Heart right ventricle (tissue), 16 donors: Measurements from ENCODE around the gene ARMC3. TPM values are rescaled to one million over a fixed set of nuclear protein-coding genes. Genes with fewer than 3 reads are reported as not detected.
"Not testable (repeated sequence)": the region's sequence is repeated elsewhere in the genome, so short reads cannot be mapped to it uniquely, and the experiment has no call there.

Source experiments
- ATAC-seq, 8 donors: fragments of 200-7000 bp; cut with Tn5 transposase; one replicate each; pipeline ENCODE4 v1.9.1; 2020; ENCODE audit warnings: mild to moderate bottlenecking in 8 of 8, moderate library complexity in 8 of 8, moderate number of reproducible peaks in 1 of 8
- DNase-seq, 2 donors: peaks; one replicate each; pipeline ENCODE4 v3.0.0-alpha.2; 2020
- H3K27ac ChIP-seq, 10 donors: fragments of 200-600 bp; sonication (generic) in 2 of 10; one replicate each; pipeline versions ENCODE4 v1.5.0 to v1.8.0; 2020 to 2022; ENCODE audit warnings: mild to moderate bottlenecking in 3 of 10
- H3K27me3 ChIP-seq, 7 donors: fragments of 200-600 bp; one replicate each; pipeline ENCODE4 v1.8.0; 2021 to 2022; ENCODE audit warnings: mild to moderate bottlenecking in 2 of 7
- H3K36me3 ChIP-seq, 9 donors: fragments of 200-600 bp; sonication (generic) in 1 of 9; one replicate each; pipeline versions ENCODE4 v1.5.0 to v1.8.0; 2020 to 2022; ENCODE audit warnings: mild to moderate bottlenecking in 2 of 9
- H3K4me1 ChIP-seq, 9 donors: fragments of 200-600 bp; sonication (generic) in 1 of 9; one replicate each; pipeline versions ENCODE4 v1.5.0 to v1.8.0; 2020 to 2022; ENCODE audit warnings: mild to moderate bottlenecking in 4 of 9
- H3K4me3 ChIP-seq, 10 donors: fragments of 200-600 bp; sonication (generic) in 2 of 10; one replicate each; pipeline versions ENCODE4 v1.5.0 to v1.8.0; 2020 to 2022; ENCODE audit warnings: mild to moderate bottlenecking in 7 of 10, moderate library complexity in 2 of 10
- H3K9me3 ChIP-seq, 11 donors: fragments of 200-600 bp in 10 of 11; sonication (generic) in 2 of 11; one replicate each; pipeline versions ENCODE4 v1.5.0 to v1.8.0; 2013 to 2022; ENCODE audit warnings: mild to moderate bottlenecking in 2 of 11, control low read depth in 1 of 11, moderate library complexity in 1 of 11
- CTCF ChIP-seq, 9 donors: fragments of 200-600 bp; sonication (generic) in 2 of 9; IDR thresholded peaks; one replicate each; pipeline versions ENCODE4 v1.5.0 to v1.8.0; 2021 to 2022; ENCODE audit warnings: antibody characterized with exemption in 9 of 9, mild to moderate bottlenecking in 5 of 9, moderate library complexity in 1 of 9
- WGBS, 2 donors: extraction: QIAGEN DNeasy Blood & Tissue Kit; methylation state at CpG; one replicate each; pipeline ENCODE4 v1.1.7; 2013; ENCODE audit warnings: inconsistent platforms in 1 of 2; 5-methylcytosine and 5-hydroxymethylcytosine counted together
- intact Hi-C, 10 donors: fragments of 100-400 bp; cut with DNase I; formaldehyde crosslinking; loops; one replicate each; pipeline versions ENCODE4 v1.11.1 to v1.14.2; 2022
- polyA plus RNA-seq, 2 donors: library from polyadenylated mRNA; stranded (reverse); fragments of 200-250 nt; gene quantifications; one replicate each; pipeline ENCODE4 v1.2.3, GENCODE V29; 2013
- total RNA-seq, 10 donors: library from RNA; stranded (reverse); fragmentation: NEBNext Ultra II Directional in 3 of 10; extraction: Animal tissue kit (Norgen Biotek cat#: 25700) in 3 of 10; gene quantifications; one replicate each; pipeline versions ENCODE4 v1.2.1 to v1.2.4, GENCODE V29; 2021 to 2023
- donor health status: Arrhythmogenic right ventricular cardiomyopathy.
- donor health status: ischemic (EF 13 %, LVEDD 7.1; RV severe dilation, severe dysfunction).
- donor health status: healthy with polysubstance abuse.
- donor health status: DM: no; HTN: yes; CAD: no.
- donor health status: DM: no; HTN: no; CAD: no.
- donor health status: ischemic (EF 25% LVEDD 6.9; RV normal size, moderate dysfunction).
- donor health status: ischemic (EF 25% LVEDD 5.7; RV mildly dilated, moderate dysfunction).
- donor health status: healthy.
- donor health status: DM: yes; HTN: yes; CAD: no.
- donor health status: Ischemic cardiomyopathy.
- donor health status: ischemic (EF 35%, LVEDD 5.7; RV mildly dilated, moderate dysfunction).
- donor health status: nonischemic (EF 11% LVEDD 7.7; RV severe dilation, severe dysfunction).
- donor health status: DM: yes; HTN: yes; CAD: no.
- donor health status: PGD.
- donor health status: ischemic (EF 29% LVEDD 5.4; RV normal size, mild dysfunction).
- donor health status: nonischemic (EF 23%, LVEDD 6.1; RV moderate dilation, normal function).

ARMC3 gene
- total and polyA plus RNA-seq, 12 donors = not detected

DNA sequence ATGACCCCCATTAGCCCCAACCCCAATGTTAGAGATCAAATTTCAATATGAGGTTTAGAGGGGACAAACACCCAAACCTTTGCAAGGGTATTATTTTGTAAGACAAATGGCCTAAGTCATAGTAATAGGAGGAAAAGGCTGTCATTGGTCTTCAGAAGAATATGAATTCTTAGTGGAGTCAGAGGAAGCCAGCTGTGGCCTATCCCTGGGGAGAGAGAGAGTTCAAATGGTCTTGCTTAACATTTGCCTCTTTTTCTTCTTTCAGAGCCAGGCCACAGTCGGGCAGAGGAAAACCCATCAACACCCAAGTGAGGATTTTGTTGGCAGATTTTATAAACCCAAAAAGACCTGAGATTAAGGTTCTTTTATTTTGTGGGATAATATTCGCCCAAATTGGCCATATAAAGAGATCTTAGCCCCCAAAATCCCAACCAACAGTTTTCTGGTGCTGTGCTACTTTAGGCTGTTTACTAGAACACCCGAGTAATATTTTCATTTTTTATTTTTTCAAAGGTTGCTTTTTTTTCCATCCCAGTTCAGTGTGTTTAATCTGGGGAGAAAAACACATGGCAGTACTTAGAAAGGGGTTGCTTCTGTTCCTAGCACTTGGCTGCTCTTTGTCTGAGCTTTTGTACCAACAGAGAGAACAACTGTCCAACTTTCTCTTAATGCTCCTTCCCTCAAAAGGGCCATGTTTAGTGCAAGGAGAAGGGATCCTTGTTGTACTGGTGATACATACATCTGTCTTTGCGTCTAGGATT is 26.8 kb upstream of the ARMC3 start:
- DNase-seq (peak in 1 of 2 donors; percentile 30), ATAC-seq (peak in 6 of 8 donors; percentile 57 to 81 (median 76))
- intact Hi-C loops = loop anchor here in 1 of 10 donors (10.0 kb wide), 1 partner anchor 146 kb away; no protein-coding TSS in a partner anchor
- TF ChIP-seq CTCF (IDR thresholded peaks at IDR 0.05) = no peak
- Histone ChIP-seq H3K9me3 (peaks cover 0 to 9% (median 0%) of the 10 kb centered on the region in 11 donors), H3K27me3 (no peaks in the 10 kb centered on the region), H3K27ac (peak overlapping the region in 2 of 10 donors; percentile 45 to 51), H3K4me3 (no peak overlapping the region), H3K4me1 (peaks cover 0 to 6% (median 0%) of the 10 kb centered on the region in 9 donors), H3K36me3 (no peaks in the 10 kb centered on the region)
- 64 to 77% methylated on average over 4 of the region's 4 CpGs for WGBS, 2 donors

DNA sequence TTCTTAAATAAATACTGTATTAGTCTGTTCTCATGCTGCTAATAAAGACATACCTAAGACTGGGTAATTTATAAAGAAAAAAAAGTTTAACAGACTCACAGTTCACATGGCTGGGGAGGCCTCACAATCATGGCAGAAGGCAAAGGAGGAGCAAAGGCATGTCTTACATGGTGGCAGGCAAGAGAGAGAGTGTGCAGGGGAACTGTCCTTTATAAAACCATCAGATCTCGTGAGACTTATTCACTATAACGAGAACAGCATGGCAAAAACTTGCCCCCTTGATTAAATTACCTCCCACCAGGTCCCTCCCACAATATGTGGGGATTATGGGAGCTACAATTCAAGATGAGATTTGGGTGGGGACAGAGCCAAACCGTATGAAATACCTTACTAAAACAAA is 25.7 kb upstream of the ARMC3 start:
- H3K36me3 ChIP-seq, H3K4me3 ChIP-seq, ATAC-seq, H3K9me3 ChIP-seq, H3K27me3 ChIP-seq, H3K27ac ChIP-seq, H3K4me1 ChIP-seq, DNase-seq: not testable (repeated sequence)
- intact Hi-C loops = loop anchor here in 1 of 10 donors (10.0 kb wide), 1 partner anchor 147 kb away; no protein-coding TSS in a partner anchor
- WGBS, 2 donors = 84 to 87% methylated on average over 3 of the region's 3 CpGs

GRCh38 chr10:22903694-22904093 is 24.2 kb upstream of the ARMC3 start:
- peaks cover 0 to 15% (median 0%) of the 10 kb centered on the region in 11 donors for H3K9me3 ChIP-seq
- H3K4me3 ChIP-seq = no peak overlapping the region
- ATAC-seq = no peak
- H3K36me3 ChIP-seq = no peaks in the 10 kb centered on the region
- no peaks in the 10 kb centered on the region for H3K27me3 ChIP-seq
- no peak overlapping the region for H3K27ac ChIP-seq
- TF ChIP-seq CTCF (IDR thresholded peaks at IDR 0.05) = no peak
- WGBS, 2 donors = 93 to 97% methylated on average over 1 of the region's 1 CpG
- peaks cover 0 to 6% (median 0%) of the 10 kb centered on the region in 9 donors for H3K4me1 ChIP-seq
- DNase-seq = no peak
- intact Hi-C loops = loop anchor here in 1 of 10 donors (10.0 kb wide), 1 partner anchor 149 kb away; no protein-coding TSS in a partner anchor

GRCh38 chr10:22906767-22907166 is 21.1 kb upstream of the ARMC3 start:
- no peak overlapping the region for H3K27ac ChIP-seq
- 93 to 95% methylated on average over 2 of the region's 2 CpGs for WGBS, 2 donors
- no peak overlapping the region for H3K4me3 ChIP-seq
- intact Hi-C loops = loop anchor here in 1 of 10 donors (10.0 kb wide), 1 partner anchor 152 kb away; no protein-coding TSS in a partner anchor
- no peak for TF ChIP-seq CTCF (IDR thresholded peaks at IDR 0.05)
- no peak for ATAC-seq
- DNase-seq = no peak
- H3K36me3 ChIP-seq = no peaks in the 10 kb centered on the region
- H3K9me3 ChIP-seq = peaks cover 0 to 28% (median 5%) of the 10 kb centered on the region in 11 donors
- no peaks in the 10 kb centered on the region for H3K4me1 ChIP-seq
- no peaks in the 10 kb centered on the region for H3K27me3 ChIP-seq

DNA sequence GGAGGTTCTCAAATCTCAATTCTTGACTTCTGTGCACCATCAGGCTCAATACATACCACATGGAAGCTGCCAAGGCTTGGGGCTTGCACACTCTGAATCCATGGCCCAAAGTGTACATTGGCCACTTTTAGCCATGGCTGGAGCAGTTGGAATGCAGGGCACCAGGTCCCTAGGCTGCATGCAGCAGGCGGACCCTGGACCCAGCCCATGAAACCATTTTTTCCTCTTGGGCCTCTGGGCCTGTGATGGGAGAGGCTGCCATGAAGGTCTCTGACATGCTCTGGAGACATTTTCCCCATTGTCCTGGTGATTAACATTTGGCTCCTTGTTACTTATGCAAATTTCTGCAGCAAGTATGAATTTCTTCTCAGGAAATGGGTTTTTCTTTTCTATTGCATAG is 19.0 kb upstream of the ARMC3 start:
- Histone ChIP-seq H3K27ac (no peak overlapping the region), H3K4me1 (peaks cover 0 to 12% (median 0%) of the 10 kb centered on the region in 9 donors), H3K9me3 (peaks cover 0 to 25% (median 5%) of the 10 kb centered on the region in 11 donors), H3K36me3 (no peaks in the 10 kb centered on the region), H3K27me3 (no peaks in the 10 kb centered on the region), H3K4me3 (no peak overlapping the region)
- 91 to 100% methylated on average over 1 of the region's 1 CpG for WGBS, 2 donors
- no peak for DNase-seq
- intact Hi-C loops = loop anchor here in 1 of 10 donors (10.0 kb wide), 1 partner anchor 154 kb away; no protein-coding TSS in a partner anchor
- no peak for TF ChIP-seq CTCF (IDR thresholded peaks at IDR 0.05)
- no peak for ATAC-seq

DNA sequence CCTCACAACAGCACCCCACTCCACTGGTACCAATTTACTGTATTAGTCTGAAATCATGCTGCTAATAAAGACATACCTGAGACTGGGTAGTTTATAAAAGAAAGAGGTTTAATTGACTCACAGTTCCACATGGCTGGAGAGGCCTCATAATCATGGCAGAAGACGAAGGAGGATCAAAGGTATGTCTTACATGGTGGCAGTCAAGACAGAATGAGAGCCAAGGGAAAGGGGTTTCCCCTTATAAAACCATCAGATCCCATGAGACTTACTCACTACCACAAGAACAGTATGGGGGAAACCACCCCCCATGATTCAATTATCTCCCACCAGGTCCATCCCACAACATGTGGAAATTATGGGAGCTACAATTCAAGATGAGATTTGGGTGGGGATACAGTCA is 18.2 kb upstream of the ARMC3 start:
- not testable (repeated sequence) for H3K36me3 ChIP-seq, H3K4me3 ChIP-seq

More for the DNA sequence above, 18.2 kb upstream of the ARMC3 start:
- H3K27ac ChIP-seq, ATAC-seq, H3K27me3 ChIP-seq, DNase-seq: not testable (repeated sequence)
- intact Hi-C loops = loop anchor here in 1 of 10 donors (10.0 kb wide), 1 partner anchor 155 kb away; no protein-coding TSS in a partner anchor
- H3K4me1 ChIP-seq = peaks cover 0 to 12% (median 0%) of the 10 kb centered on the region in 9 donors
- peaks cover 0 to 25% (median 5%) of the 10 kb centered on the region in 11 donors for H3K9me3 ChIP-seq
- WGBS, 2 donors = 89 to 93% methylated on average over 1 of the region's 1 CpG
